Astrocyte of the spinal cord (primary cell): ENCODE measurements around the gene GLCCI1.
"Not testable (repeated sequence)": the region's sequence is repeated elsewhere in the genome, so short reads cannot be mapped to it uniquely, and the experiment has no call there.

ENCODE experiments used
- DNase-seq: peaks from one replicate; pipeline ENCODE4 v3.0.0; 2011; ENCODE audit warnings: low read depth, low spot score
- H3K4me3 ChIP-seq: 2 replicates; pipeline ENCODE4 v1.5.1; 2011; ENCODE audit warnings: low read depth, mild to moderate bottlenecking, low read length, moderate library complexity
- CTCF ChIP-seq: IDR thresholded peaks from 2 replicates; pipeline ENCODE4 v1.5.1; 2012; ENCODE audit warnings: low read depth, mild to moderate bottlenecking, low read length, inconsistent platforms
- in situ Hi-C: cut with HindIII; loops from 2 replicates; pipeline ENCODE4 v1.10.0; 2017; ENCODE audit warnings: low sequenced_read_pairs

GLCCI1 gene

GRCh38 chr7:8035192-8035591, 66.6 kb downstream of the GLCCI1 start:
- in situ Hi-C loops, result no loop called here
- no peak for DNase-seq
- H3K4me3 ChIP-seq, result no peak overlapping the region
- TF ChIP-seq CTCF, result no peak

- no peak overlapping the region for H3K4me3 ChIP-seq
- in situ Hi-C loops, result no loop called here
- TF ChIP-seq CTCF, result peak; percentile 60
- DNase-seq, result peak; percentile 21
These were observed 67.3 kb downstream of the GLCCI1 start for GRCh38 chr7:8035647-8036518.

- in situ Hi-C loops, result no loop called here
- no peak overlapping the region for H3K4me3 ChIP-seq
- no peak for TF ChIP-seq CTCF
- DNase-seq, result no peak
These were observed 68.6 kb downstream of the GLCCI1 start for GRCh38 chr7:8037151-8037550.

GRCh38 chr7:8040768-8041369, 72.3 kb downstream of the GLCCI1 start:
- in situ Hi-C loops, result no loop called here
- no peak for DNase-seq
- no peak overlapping the region for H3K4me3 ChIP-seq
- TF ChIP-seq CTCF, result no peak

- peak; percentile 77 for DNase-seq
- no peak overlapping the region for H3K4me3 ChIP-seq
- no peak for TF ChIP-seq CTCF
- in situ Hi-C loops, result no loop called here
These were observed 74.4 kb downstream of the GLCCI1 start for GRCh38 chr7:8042796-8043535.

GRCh38 chr7:8044761-8045430, 76.3 kb downstream of the GLCCI1 start:
- no peak overlapping the region for H3K4me3 ChIP-seq
- no peak for DNase-seq
- no peak for TF ChIP-seq CTCF
- in situ Hi-C loops, result no loop called here

- DNase-seq, in situ Hi-C loops, H3K4me3 ChIP-seq: not testable (repeated sequence)
These were observed 79.5 kb downstream of the GLCCI1 start for GRCh38 chr7:8048067-8048466.
